SK-N-SH (cell line): ENCODE results near the gene UCK1.

Experiments used
- CHD2 ChIP-seq: fragments of 150-350 bp; IDR thresholded peaks from 2 replicates; pipeline ENCODE4 v1.6.1; 2018; ENCODE audit warnings: low read length; ENCODE audit not compliant: partially characterized antibody
- EP300 ChIP-seq, 2 experiments: IDR thresholded peaks; 2 replicates each; pipeline versions ENCODE4 v1.4.0 to v1.6.1; 2012; ENCODE audit warnings: borderline replicate concordance in 1 of 2, low read depth in 1 of 2, low read length in 1 of 2
- JUND ChIP-seq: IDR thresholded peaks from 2 replicates; pipeline ENCODE4 v1.4.0; 2012
- RCOR1 ChIP-seq: fragments of 150-350 bp; IDR thresholded peaks from 2 replicates; pipeline ENCODE4 v1.6.1; 2017; ENCODE audit warnings: antibody characterized with exemption, low read length
- SIN3A ChIP-seq: IDR thresholded peaks from 2 replicates; pipeline ENCODE4 v1.6.1; 2012; ENCODE audit warnings: low read depth, mild to moderate bottlenecking, low read length, moderate library complexity, borderline replicate concordance
- TCF12 ChIP-seq: IDR thresholded peaks from 2 replicates; pipeline ENCODE4 v1.4.0; 2012
- TF ChIP-seq, protein P1 (sequence below): fragments of 200-600 bp; sonication (generic); IDR thresholded peaks from 2 replicates; pipeline ENCODE4 v1.6.1; 2017; ENCODE audit warnings: antibody characterized with exemption, mild to moderate bottlenecking, moderate library complexity

DNA sequence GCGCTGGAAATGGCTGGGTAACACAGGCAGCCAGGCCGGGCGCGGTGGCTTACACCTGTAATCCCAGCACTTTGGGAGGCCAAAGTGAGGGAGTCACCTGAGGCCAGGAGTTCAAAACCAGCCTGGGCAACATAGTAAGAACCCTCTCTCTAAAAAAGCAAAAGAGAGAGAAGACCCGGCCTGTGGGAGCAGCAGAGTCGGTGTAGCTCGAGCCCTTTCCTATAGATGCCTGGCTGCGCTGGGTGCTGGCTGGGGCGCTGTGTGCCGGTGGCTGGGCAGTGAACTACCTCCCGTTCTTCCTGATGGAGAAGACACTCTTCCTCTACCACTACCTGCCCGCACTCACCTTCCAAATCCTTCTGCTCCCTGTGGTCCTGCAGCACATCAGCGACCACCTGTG is 9.2 kb downstream of the UCK1 start:
- TF ChIP-seq RCOR1 = no peak
- TF ChIP-seq, protein P1, sequence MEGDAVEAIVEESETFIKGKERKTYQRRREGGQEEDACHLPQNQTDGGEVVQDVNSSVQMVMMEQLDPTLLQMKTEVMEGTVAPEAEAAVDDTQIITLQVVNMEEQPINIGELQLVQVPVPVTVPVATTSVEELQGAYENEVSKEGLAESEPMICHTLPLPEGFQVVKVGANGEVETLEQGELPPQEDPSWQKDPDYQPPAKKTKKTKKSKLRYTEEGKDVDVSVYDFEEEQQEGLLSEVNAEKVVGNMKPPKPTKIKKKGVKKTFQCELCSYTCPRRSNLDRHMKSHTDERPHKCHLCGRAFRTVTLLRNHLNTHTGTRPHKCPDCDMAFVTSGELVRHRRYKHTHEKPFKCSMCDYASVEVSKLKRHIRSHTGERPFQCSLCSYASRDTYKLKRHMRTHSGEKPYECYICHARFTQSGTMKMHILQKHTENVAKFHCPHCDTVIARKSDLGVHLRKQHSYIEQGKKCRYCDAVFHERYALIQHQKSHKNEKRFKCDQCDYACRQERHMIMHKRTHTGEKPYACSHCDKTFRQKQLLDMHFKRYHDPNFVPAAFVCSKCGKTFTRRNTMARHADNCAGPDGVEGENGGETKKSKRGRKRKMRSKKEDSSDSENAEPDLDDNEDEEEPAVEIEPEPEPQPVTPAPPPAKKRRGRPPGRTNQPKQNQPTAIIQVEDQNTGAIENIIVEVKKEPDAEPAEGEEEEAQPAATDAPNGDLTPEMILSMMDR = no peak
- no peak for TF ChIP-seq SIN3A
- no peak for TF ChIP-seq CHD2
- no peak for TF ChIP-seq JUND
- no peak for TF ChIP-seq TCF12
- no peak for TF ChIP-seq EP300 (IDR thresholded peaks at IDR 0.05; ENCODE audit: borderline replicate concordance in 1 of 2, low read depth in 1 of 2, low read length in 1 of 2)
